ENCODE data around the gene KLK12.

DNA sequence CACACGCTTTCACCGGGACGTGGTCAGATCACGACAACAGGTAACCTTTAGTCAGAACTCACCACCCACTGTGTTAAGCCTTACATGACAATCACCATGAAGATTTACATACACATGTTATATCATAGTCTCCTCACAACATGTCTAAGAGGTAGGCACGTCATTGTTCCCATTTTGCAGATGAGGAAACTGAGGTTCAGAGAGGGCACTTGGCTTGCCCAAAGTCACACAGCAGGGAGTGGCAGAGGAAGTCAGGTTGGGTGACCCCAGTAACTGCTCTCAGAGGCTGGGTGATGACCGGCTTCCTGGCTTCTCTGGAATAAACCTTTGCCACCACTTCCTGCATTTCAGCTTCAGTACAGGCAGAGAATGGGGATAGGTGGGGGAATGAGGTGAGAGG lies 20.6 kb downstream of the KLK12 start:
- TF ChIP-seq ZNF274 (IDR thresholded peaks at IDR 0.05; ENCODE audit: low read depth, low read length), result no peak
- TF ChIP-seq YY1 (IDR thresholded peaks at IDR 0.05; ENCODE audit: insufficient read depth, insufficient read length), result no peak

Measured in NT2/D1 (cell line).